NCI-H345 treated with DMSO at 0.1 percent for 48 hours (cell line): ENCODE measurements around the gene AFF3.

ENCODE experiments used
- DNase-seq: peaks from one replicate; lab custom pipeline; 2025; ENCODE audit not compliant: unreplicated experiment; lab: John Stamatoyannopoulos, UW

The AFF3 gene

DNA sequence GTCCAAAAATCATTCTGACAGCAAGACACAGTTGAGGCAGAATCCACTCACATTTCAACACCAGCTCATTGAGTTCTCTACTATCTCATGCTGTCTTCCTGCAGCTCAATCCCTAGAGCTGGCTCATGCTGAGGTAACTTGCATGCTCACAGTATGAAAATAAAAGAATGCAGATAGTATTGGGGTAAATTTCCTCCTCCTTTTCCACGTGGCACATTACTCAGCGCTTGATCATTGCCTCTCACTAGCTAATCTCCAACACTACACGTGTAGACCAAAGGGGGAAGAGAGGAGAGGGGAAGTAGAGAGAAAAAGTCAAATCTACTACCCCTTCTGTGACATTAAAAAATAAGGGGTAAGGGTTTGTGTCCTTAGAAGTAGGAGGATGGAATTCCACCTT lies 300.6 kb downstream of the AFF3 start:
- DNase-seq, result no peak

DNA sequence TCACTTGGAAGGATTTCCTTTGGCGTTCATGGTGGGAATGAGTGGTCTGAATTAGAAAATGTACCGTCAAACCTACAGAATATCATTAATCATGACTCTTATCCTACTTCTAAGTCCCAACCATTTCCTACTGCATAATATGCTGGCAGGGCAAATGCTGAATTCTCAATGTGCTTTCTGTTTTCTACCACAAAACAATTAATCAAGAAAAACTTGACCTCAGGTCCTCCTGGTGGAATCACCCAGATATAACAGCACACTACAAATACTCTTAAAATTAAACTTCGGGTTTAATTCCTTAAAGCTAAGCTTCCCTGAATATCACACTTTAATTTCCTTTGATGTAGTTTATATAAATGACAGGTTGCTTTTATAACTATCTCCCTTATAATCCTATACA lies 301.6 kb downstream of the AFF3 start:
- DNase-seq, result no peak

DNA sequence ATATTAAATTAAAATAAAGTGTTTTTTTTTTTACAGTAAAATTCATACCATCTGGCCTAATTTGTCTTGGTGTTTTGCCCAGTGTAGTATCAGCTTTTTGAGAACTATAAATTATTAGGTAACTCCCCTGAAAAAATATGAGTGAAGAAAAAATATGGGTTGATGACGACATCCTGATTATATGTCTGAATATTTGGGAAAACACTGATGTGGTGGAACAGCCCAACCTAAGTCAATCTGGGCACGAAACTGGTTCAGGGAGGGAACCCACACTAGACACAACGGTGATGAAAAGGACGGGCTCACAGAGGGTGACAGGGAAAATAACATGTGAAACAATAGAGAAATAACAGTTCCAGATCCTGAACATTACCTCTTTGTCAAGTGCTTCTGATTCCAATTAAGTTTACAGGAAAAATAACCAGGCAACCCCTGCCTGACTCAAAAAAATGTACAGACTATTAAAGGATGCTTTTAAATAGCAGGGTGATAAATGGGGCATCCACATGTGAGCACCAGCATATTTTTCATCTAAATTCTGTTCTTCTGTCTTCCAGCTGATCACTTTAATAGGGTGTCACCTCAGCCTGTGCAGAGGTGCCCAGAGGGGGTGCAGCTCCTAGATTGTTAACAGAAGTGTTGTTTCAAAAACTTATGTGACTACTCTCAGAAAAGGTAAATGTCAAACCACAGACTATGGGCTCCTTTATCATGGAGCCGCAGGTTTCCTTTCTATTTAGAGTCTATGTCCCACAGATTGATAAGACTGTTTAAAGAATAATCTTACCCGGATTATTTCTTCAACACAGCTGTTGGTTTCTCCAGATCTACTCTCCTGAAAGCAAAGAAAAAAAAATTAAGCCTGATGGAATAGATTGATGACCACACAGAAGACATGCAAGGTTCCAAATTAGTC lies 305.4 kb downstream of the AFF3 start:
- no peak for DNase-seq

DNA sequence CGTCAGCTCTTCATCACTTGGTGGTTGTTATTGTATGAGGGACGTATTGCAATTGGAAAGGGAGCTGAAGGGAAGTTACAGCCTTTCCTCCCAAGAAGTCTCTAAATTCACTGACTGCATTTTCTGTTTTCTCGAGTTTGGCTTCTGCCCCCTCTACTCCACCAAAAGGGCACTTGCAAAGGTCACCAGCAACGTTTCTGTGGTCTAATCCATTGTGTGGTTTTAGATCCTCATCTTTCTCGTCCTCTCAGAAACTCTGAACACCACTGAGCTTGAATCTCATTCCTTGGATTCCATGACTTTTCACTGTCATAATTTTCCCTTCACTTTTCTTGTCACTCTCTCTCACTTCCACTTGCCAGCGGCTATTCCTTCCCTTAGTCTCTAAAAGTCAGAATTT lies 308.0 kb downstream of the AFF3 start:
- no peak for DNase-seq

DNA sequence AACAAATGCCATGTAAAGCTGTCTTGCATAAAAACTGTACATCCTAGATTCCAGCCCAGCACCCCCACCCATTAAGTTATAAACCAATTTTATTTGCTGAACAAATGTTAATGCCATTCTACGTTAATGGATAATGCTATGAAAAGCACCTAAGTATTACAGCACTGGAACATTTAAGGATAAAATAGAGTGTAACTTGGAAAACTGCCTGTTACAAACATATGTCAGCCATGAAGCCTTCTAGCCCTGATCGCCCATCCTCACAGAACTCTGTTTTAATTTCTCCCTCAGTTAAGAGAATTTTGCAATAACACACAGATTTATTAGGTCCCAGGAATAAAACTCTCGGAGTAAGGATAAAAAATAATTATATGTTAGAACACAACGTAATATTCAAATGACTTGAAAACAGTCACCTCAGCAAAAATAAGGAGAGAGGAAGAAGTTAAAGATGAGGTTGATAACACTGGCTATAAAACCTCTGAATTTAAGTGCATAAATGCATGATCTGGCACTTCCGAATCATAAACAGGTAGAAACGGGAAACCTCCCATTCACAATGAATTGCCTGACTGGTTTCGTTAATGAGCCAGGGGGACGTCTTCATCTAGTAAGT lies 308.7 kb downstream of the AFF3 start:
- DNase-seq, result no peak

DNA sequence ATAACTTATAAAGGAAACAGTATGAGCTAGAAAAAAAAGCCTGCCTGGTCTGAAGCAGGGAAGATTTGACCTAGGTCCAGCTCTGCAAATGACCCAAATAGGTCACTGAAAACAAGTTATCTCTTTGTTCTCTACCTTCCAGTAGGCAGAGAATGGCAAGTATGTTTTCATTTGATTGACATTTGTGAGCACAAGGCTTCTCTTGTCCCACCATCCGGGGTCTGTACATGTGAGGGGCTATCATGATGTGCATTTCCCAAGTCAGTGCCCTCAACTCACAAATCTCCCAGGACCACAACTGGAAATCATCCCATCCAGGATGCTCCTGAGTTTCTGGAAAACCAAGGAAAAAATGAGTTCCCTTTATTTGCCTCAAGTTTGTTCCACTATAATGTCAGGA lies 309.5 kb downstream of the AFF3 start:
- DNase-seq, result no peak

DNA sequence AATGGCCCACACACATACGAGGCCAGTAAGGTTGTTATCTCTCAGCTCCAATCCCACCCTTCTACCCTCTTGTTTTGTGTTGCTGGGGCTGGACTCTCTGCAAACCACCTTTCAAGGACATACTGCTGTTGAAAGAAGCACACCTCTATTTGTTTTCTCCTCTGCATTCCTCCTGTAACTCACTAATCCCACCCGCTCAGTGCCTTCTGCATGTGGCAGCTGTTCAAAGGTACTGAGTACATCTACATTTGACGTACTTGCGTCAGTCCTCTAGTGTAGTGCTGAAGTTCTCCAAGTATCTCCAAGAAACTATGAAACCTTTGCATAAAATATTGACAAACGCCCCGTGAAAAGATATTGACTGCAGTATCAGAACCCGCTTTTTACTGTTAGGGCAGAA lies 310.6 kb downstream of the AFF3 start:
- DNase-seq, result no peak

DNA sequence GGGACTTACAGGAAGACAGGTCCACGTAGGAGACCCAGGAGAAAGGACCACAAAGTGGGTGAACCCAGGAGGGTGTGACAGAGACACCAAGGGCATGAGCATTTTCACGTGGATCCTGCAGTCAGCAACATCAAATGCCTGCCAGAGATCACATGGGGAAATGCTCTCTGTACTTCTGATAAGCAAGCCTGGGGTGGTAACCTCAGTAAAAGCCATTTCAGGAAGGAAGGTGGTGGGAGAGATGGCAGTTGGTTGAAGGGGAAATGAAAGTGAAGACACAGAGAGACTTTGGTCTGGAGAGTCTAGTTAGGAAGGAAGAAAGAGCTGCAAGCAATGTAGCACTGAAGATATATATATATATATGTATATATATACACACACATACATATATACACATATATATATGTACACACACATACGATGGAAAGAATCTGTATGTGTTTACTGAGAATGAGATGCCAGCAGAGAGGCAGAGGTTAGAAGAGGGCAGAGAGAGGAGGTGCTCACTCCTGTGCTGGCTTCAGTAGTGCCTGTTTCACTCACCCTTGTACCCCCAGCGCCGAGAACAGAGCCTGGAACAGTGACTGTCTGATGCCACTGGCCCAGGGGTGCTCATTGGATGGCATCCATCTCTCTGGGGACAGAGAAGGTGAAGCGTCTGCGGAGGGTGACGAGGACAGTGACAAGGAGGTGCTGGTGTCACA lies 314.9 kb downstream of the AFF3 start:
- DNase-seq, result no peak

DNA sequence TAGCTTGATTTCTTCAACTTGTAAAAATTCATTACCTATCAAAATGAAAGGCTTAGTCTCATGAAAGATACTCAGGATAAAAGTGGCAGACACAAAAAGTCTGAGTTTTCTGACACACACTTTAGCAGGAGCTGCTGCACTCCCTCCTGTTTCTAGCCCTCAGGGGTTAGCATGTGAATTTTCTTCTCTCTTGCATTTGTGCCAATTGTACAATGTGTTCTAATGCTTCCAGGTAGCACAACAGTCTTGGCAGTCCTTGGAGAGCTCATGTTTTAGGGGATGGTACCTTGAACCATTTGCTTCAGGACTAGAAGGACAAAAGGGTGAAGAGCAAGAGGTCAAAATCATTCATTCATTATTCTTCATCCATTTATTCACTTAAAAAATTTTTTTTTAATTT lies 316.8 kb downstream of the AFF3 start:
- DNase-seq, result no peak

DNA sequence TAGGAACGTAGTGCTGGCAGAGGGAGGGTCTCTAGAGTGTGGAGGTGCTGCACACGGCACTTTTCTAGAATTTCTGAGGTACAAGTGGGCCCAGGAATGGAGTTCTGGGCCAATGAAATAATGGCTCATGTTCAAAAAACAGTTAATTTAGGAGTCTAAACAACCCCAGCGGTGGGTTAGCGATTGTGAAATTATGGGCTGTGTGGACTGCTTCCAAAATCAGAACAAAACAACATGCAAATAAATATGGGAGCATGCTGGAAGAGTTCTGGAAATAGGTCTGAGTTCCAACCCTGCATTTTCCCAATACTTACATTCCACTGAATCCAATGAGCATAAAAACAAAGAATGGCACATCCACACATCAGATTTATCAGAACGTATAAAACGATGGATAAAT lies 317.6 kb downstream of the AFF3 start:
- DNase-seq, result no peak

DNA sequence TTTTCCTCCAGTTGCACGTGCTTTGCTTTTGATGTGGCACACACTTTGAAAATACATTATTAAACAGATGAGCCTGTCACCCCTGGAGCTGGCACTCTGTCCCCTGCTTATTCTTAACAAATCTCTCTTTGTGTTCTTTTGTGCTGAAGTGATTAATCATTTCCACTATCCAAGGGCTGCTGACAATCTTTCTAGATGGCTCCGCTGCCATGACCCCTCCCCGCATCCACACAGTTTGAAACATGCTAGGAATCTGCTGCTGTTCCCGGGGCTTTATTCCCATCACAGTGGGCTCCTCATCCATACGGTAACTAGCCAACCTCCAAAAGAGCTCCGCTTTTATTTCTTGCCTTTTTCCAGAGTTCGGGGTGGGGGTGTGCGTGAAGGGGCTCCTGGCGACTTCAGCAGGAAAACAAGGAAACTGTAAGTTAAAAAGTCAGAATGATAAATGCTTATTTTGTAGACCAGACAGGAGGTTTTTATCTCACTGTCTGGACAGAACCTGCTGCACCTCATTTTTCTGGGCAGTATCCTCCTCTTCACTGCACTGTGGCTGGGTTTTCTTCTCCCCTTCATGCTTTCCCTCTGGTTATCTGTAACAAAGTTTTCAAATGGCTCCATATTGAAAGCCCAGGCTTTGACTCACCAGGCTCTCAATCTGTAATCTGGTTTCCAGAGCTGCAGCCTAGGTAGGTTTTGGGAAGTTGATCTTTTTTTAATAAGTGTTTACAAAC lies 319.7 kb downstream of the AFF3 start:
- DNase-seq, result no peak

DNA sequence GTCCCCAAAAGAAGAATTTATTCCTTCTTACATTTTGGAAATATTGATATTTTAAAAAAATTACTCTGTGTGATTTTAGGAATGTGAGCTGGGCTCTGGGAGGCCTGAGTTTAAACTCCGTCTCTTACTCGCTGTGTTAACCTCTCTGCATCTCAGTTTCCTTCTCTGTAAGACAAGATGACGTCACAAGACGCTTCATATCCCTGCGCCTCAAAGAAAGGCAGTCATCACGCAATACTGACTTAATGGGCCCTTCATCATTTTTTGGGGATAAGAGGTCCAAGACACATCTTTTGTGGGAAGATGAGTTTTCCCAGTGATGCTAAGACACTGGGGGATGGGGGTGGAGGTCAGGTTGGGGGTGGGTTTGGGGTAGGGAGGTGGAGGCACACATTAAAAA lies 320.4 kb downstream of the AFF3 start:
- no peak for DNase-seq

DNA sequence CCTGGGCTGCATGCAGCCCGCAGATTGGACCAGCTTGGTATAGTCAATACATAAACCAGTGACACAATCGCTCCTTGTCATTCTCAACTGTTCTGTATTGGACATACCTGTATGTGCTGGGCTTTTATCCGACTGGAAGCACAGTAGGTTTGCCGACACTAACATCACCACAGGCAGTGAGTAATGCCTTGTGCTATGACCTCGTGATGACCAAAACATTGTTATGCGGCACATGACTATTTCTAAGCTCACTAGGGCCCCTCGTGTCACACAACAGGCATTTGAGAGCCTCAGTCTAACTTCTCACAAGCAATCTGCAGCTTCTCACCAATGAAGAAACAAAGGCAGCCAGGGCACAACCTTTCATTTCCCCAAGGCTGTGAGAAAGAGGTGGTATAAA lies 320.8 kb downstream of the AFF3 start:
- no peak for DNase-seq

DNA sequence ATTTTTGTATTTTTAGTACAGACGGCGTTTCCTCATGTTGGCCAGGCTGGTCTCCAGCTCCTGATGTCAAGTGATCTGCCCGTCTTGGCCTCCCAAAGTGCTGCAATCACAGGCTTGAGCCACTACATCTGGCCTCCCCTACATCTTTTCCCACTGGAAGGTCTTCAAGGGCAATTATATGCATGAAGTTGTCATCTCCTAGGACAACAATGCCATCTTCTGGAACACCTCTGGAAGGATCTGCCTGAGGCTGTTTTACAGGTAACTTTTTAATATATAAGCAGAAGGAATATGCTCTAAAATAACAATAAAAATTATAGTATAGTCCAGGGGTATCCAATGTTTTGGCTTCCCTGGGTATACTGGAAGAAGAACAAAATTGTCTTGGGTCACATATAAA lies 321.4 kb downstream of the AFF3 start:
- DNase-seq, result no peak

DNA sequence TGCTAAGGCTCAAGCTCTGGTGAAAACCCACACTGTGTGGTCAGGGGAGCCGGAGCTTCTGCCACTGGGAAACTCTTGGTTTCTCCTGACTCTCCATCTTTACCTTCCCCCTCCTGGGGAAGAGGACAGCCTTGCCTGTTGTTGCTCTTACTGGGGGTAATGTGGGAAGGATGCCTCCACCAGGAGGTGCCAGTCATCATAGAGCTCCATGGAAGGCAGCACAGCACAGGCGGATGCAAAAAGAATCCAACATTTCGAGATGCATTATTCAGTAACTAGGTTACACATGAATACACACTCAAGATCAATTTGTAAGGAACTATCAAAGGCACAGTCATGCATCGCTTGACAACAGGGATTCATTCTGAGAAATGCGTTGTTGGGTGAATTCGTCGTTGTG lies 322.6 kb downstream of the AFF3 start:
- peak; percentile 82 for DNase-seq

DNA sequence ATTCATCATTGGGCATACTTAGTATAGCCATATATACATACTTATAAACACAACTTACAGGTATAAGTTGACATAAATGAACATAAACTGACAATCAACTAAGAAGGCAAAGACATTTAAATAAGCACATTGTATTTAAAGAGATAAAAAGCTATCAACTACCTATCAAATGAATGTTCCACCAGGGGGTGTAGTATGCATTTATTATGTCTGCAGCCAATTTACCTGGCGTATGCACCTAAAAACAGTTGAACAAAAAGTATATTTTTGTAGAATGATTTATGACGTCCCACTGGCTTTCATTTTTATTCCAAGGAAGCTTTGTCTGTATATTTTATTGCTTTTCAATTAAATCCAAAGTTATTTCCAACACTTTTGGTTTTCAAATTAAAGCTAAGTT lies 323.5 kb downstream of the AFF3 start:
- no peak for DNase-seq

DNA sequence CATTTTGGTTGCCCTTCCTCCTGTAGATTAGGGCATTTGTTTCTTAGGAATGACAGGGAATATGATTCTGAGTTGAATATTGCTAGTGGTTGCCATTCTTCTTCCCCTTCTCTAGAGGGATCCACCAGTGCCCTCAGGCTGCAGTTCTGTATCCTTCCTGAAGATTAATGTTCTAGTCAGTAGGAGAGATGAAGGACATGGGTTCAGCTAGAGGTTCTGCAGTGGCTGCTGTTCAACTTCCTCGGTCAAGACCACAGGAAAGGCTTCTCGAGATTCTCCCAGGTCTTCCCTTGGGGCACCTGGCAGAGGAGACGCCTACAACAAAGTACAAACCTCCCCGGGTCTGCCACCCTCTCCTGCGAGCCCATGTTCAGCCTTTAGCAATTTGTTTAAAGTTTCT lies 325.5 kb downstream of the AFF3 start:
- no peak for DNase-seq

DNA sequence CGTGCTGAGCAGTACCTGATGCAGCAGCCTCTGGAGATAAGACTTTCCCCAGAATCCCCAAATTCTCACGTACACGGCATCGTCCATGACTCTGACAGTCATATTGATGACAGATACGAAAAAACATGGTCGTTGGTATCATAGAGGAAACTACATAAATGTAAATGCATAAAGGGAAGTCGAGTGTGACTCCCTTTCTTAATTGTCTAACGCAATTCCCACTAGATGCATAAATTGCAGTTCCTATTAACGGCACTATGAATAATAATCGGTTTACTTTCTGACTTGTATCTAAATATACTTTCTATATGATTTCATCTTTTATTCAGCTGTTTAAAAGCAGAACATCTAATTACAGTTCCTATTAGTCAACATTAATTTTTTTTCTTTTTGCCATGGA lies 330.0 kb downstream of the AFF3 start:
- DNase-seq, result no peak

DNA sequence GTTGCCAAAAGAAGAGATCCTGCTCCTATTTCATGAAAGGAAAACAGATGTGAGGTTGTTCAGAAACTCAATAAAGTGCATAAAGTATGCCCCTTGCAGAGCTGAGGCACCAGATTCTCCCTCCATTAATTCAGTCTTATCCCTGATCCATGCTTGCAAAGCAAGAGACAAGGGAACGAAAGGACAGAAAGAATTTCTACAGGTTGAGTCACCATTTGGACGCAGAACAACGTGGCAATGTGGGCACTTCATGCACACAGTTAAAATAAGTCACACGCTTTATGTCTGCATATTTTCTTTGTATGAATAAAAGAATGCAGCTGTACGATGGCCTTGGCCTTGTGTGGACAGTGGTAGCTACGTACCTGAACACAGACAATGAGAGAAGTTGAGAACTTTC lies 330.8 kb downstream of the AFF3 start:
- no peak for DNase-seq

DNA sequence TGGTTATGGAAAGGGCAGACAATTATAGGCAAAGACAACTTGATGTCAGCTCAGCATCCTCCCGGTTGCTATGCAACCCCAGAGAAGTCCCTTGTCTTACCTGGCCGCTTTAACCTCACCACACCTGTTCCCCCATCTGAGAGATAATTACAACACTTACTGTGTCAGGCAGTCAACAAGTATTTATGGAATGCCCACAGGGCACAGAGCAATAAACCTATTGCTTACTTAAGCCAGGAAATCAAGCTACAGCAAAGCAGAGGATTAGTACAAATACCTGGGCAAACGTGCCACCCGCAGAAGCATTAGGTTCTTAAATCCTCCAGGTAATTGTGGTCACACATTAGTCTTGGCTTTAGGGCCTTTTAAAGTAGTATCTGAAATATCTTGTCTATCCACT lies 332.2 kb downstream of the AFF3 start:
- peak; percentile 67 for DNase-seq

DNA sequence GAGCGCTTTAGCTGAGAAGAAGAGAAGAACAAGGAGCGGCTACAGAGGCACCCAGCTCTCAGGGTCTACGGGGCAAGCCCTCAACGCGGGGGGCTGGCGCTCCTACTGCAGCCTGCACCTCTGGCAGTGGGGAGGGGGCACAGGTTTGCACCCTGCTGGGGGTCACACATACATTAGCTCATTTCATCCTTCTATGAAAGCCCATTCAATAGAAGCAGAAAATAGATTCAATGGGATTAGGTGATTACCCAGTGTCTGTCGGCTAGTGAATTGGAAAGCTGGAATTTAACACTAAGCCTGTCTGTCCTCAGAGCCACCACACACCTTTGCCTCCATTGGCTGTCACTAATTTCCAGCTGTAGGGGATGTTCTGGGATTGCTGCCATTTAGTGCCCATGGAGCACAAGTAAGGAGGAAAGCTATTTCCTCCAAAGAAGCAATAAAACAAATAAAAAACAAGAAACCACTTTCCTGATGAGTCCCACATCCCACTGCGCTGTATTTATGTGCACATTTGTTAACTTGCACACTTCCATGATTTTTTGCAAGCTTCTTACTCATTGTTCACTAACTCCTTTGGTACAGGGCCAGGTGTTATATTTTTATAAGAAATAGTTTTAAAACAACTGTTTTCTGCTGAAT lies 333.0 kb downstream of the AFF3 start:
- DNase-seq, result no peak
